Left kidney (tissue), 2 donors: ENCODE measurements around the gene CCSER1. TPM values are rescaled to one million over a fixed set of nuclear protein-coding genes. Genes with fewer than 3 reads are reported as not detected.
"Not testable (repeated sequence)": the region's sequence is repeated elsewhere in the genome, so short reads cannot be mapped to it uniquely, and the experiment has no call there.

Experiments used
- DNase-seq: peaks from one replicate; pipeline ENCODE4 v3.0.0-alpha.2; 2013
- polyA plus RNA-seq: library from polyadenylated mRNA; unstranded; fragments of 120-200 nt; gene quantifications from one replicate; pipeline ENCODE4 v1.2.1, GENCODE V29; 2013; ENCODE audit not compliant: insufficient read length

The CCSER1 gene
- polyA plus RNA-seq, 1 donor = 22.4 TPM

DNA sequence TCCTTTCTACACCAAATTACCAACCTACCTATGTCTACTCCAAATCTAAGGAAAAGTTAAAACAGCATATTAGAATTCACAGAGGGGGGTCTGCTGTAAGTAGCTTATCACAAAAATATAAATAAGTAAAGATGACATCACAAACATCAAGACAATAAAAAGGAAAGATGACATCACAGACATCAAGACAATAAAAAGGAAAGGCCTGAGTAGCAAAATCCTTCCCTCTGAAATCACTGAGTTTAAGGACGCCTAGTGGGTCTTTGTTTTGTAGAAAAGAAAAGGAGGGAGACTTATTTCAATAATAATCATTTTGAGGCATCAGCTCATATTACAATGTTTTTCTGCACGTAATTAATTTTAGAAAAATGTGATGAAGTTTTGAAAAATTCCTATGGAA lies 1469.5 kb downstream of the CCSER1 start:
- no peak for DNase-seq

DNA sequence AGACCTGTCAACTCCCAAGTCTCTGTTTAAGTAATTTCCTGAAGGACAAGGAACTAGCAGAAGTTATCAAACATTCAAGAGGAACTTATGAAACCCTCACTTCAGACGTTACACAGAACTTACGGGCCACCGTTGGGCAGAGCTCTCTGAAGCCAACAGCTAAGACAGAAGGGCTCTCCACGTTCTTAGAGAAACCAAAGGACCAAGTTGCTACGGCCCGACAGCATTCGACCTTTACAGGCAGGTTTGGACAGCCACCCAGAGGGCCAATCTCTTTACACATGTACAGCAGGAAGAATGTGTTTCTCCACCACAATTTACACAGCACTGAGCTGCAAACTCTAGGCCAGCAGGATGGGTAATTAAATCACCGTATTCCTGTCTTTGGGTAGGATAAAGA lies 1471.5 kb downstream of the CCSER1 start:
- no peak for DNase-seq

DNA sequence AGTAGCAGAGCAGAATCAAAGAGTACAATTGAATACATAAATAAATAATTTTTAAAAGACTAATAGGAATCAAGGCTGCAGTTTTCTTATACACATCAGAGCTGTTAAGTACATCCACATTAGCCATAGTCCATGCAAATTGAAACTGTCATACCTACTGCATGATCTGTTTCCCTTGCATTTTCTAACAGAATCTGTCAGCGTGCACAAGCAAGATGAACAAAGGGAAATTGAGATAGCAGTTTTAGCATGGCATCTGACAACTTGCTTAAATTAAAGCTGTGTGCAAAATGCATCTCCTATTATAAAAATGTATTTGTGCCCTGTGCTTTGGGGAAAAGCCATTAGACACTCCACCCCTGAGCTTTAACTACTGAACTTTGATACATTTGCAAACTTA lies 1473.1 kb downstream of the CCSER1 start:
- no peak for DNase-seq

DNA sequence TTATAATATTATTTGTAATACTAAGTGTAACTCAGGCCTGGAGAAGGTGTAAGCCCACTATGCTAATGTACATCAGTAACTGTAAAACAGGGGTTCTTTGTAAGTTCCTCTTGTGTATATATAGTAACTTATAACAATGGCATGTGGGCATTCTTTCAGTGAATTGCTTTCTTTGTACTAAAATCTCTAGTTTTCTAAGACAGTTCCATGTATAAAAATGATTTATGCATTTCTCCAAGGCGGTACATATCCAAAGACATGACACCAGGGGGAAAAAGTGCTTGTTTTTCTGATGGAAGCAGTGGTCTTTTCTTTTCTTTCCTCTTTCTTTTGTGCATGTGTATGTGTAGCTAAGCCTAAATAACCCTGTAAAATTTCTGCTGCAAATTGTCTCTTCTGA lies 1474.2 kb downstream of the CCSER1 start:
- no peak for DNase-seq

DNA sequence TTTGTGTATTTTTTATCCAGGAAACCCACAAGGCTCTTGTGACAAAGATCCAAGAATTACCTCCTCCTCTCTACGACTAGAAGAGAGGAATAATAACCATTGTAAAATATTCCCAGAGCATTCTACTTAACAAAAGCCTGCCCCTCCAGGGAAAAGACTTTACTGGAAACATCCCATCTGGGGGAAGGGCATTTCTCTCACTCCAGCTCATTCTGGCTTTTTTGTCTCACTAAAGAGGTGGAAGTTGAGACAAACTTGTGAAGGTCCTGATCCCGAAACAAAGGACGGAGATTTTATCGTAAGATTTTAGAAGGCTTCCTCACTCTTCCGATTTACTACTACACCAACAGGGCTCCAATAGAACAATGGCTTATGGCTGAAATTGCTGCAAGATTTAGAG lies 1484.6 kb downstream of the CCSER1 start:
- no peak for DNase-seq

DNA sequence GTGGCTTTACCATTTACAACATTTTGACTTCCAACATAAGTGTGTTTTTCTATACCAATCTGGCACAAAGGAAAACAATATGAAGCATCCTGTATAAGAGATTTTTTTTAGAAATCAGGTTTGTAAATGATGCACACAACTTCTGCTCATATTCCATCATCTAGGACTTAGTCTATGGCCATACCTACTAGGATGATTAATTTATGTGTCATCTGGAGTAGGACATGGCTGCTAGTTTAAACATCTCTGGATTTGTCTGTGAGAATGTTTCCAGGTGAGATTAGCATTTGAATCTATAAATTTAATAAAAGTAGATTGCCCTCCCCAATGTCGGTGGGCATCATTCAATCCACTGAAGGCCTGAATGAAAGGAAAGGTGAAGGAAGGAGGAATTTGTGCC lies 1493.8 kb downstream of the CCSER1 start:
- no peak for DNase-seq

DNA sequence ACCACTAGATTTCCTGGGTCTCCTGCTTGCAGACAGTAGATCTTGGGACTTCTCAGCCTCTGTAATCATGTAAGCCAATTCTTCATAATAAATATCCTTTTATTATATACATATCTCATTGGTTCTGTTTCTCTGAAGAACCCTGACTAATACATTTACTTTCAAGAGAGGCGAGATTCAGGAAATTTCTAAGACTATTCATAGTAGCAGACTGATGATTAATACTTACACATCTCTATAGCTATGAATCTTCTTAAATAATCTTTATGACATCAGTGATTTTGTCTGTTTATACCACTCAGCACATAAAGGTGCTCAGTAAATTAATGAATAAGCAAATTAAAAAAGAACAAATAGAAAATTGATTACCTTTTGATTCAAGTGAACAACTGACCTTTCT lies 1494.3 kb downstream of the CCSER1 start:
- DNase-seq = no peak

DNA sequence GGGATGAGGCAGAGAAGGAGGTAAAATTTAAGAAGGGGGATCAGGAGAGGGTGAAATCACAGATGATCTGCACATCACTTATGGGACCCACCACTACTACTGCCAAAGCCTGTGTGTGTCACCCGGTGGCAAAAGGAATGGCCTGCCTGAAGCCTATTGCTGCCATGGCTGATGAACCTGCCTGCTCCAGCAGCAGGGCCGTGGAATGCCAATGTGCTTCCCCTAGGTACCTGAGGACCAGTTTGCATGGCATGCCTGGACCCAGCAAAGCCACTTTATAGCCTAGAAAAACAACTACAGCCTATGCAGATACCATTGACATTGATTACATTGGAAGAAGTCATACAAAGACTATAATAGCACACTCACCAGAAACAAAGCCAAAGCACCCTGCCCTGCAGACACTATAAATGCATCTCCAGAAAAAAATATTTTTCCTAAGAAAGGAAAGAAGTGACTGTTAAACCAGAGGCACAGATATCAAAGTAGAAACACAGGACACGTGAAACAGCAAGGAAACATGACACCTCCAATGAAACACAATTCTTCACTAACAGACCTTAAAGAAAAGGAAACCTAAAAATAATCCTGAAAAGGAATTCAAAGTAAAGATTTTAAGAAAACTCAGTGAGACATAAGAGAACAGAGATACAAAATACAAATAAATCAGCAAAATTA lies 1495.9 kb downstream of the CCSER1 start:
- no peak for DNase-seq

DNA sequence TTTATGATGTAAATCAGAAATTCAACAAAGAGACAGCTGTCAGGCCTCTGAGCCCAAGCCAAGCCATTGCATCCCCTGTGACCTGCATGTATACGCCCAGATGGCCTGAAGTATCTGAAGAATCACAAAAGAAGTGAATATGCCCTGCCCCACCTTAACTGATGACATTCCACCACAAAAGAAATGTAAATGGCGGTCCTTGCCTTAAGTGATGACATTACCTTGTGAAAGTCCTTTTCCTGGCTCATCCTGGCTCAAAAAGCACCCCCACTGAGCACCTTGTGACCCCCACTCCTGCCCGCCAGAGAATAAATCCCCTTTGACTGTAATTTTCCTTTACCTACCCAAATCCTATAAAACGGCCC lies 1496.4 kb downstream of the CCSER1 start:
- DNase-seq = not testable (repeated sequence)

DNA sequence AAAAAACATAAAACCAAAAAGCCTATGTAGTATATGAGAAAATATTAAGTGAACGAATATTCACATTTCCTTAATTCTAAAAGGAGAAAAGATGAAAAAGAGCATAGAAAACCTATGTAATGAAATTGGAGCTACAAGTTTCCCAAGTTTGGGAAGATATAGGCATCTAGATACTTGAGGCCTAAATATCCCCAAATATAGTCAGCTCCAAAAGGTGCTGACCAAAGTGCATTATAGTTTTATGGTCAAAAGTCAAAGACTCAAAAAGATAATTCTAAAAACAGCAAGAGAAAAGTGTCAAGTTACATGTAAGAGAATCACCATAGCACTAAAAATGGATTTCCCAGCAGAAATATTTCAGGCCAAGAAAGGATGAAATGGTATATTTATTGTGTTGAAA lies 1502.9 kb downstream of the CCSER1 start:
- DNase-seq = no peak

DNA sequence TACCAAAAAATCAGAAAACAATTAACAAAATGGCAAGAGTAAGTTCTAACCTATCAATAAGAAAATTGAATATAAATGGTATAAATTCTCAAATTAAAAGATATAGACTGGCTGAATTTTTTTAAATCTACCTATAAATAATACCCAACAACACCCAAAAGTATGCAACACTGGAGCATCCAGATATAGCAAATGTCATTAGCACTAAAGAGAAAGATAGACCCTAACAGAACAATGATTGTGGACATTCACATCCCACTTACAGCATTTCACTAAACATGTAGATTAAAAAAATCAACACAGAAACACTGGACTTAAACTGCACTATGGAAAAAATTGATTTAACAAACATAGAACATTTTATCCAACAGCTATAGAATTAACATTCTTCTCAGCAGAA lies 1503.6 kb downstream of the CCSER1 start:
- DNase-seq = no peak

DNA sequence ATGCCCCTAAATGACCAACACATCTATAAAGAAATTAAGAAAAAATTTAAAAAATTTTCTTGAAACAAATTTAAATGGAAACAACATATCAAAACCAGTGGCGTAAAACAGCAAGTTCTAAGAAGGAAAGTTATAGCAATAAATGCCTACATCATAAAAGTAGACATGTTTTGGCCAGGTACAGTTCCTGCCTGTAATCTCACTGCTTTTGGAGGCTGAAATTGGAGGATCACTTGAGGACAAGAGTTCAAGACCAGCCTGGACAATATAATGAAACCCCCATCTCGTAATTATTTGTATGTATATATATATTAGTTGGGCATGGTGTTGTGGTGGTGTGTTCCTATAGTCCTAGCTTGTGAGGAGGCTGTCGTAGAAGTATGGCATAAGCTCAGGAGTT lies 1504.1 kb downstream of the CCSER1 start:
- no peak for DNase-seq

DNA sequence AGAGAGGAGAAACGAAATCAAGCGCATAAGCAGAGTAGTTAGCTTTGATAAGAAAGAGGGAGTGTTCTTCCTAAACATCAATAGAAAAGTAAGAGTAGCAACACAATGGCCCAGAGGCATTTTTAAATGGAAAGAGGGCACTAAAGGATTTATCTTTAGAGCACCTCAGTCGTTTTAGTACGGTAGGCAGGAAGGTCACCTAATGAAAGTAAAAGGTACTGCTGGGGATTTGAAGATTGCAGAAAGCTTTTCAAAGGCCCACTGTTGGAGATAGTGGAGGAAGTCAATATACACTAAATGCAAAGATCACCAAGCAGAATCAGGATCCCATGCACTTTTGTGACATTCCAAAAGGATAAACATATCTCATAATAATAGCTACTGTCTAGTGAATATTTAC lies 1508.9 kb downstream of the CCSER1 start:
- DNase-seq = no peak

Other genes with a start within 250 kb of the CCSER1 start
- 2.1 TPM for gene MMRN1, start 232.5 kb upstream of the CCSER1 start, polyA plus RNA-seq